HCT116 (cell line): ENCODE results near the gene LYST. TPM values are rescaled to one million over a fixed set of nuclear protein-coding genes. Genes with fewer than 3 reads are reported as not detected.

ENCODE experiments used
- ATAC-seq: fragments of 200-7000 bp; cut with Tn5 transposase; 2 replicates; pipeline ENCODE4 v1.9.1; 2020; ENCODE audit warnings: mild to moderate bottlenecking, moderate library complexity
- BruUV-seq: library from RNA; stranded (reverse); fragments of 400-500 nt; replicated peaks from 2 replicates; lab custom pipeline; 2021; lab: Mats Ljungman, UMichigan
- CTCF ChIA-PET: fragments of 300-600 bp; sonication (Branson Sonifier 250); formaldehyde crosslinking; loops from one replicate; lab custom pipeline; 2021; ENCODE audit warnings: antibody characterized with exemption; lab: Charles Lee
- POLR2A ChIA-PET: fragments of 300-600, 350-600 bp; sonication (Branson Sonifier 250); formaldehyde crosslinking; loops from one replicate; lab custom pipeline; 2021; ENCODE audit warnings: antibody characterized with exemption; lab: Charles Lee
- RAD21 ChIA-PET, 2 experiments: fragments of 300-600 bp; sonication (Branson Sonifier 250); formaldehyde crosslinking; loops; one replicate each; lab custom pipeline; 2023; ENCODE audit warnings: low total read pairs in 2 of 2; ENCODE audit not compliant: uncharacterized antibody in 2 of 2, unreplicated experiment in 2 of 2, low non-redundant PET in 1 of 2; lab: Charles Lee
- DNase-seq: peaks from one replicate; pipeline ENCODE4 v3.0.0-alpha.2; 2010; ENCODE audit warnings: low read depth, low spot score
- H2AFZ ChIP-seq: fragments of 200-600 bp; shearing (Covaris generic), sonication (generic); 2 replicates; pipeline ENCODE4 v1.6.1; 2017; ENCODE audit warnings: low read depth, mixed run types, mixed read lengths, antibody characterized with exemption, low read length; ENCODE audit not compliant: poor library complexity, severe bottlenecking
- H3K27ac ChIP-seq: 2 replicates; pipeline ENCODE4 v1.5.1; 2012; ENCODE audit warnings: low read depth, low read length
- H3K27me3 ChIP-seq: fragments of 200-600 bp; sonication (generic); 2 replicates; pipeline ENCODE4 v1.6.1; 2016; ENCODE audit warnings: mixed run types, low read length, mixed read lengths; ENCODE audit not compliant: insufficient read depth
- H3K36me3 ChIP-seq, 2 experiments: fragments of 200-500 bp in 1 of 2; fragments of 200-600 bp in 1 of 2; sonication (Bioruptor generic) in 1 of 2; sonication (generic) in 1 of 2; 2 replicates each; pipeline versions ENCODE4 v1.5.1 to v1.6.1; 2014 to 2016; ENCODE audit warnings: low read length in 2 of 2, inconsistent platforms in 1 of 2, mixed read lengths in 1 of 2, mixed run types in 1 of 2; ENCODE audit not compliant: insufficient read depth in 2 of 2, control insufficient read depth in 1 of 2
- H3K4me1 ChIP-seq, 2 experiments: fragments of 200-600 bp in 1 of 2; sonication (generic) in 1 of 2; 2 replicates each; pipeline versions ENCODE4 v1.5.1 to v1.6.1; 2012 to 2017; ENCODE audit warnings: low read length in 2 of 2, inconsistent platforms in 1 of 2, mild to moderate bottlenecking in 1 of 2, mixed read lengths in 1 of 2, mixed run types in 1 of 2, moderate library complexity in 1 of 2; ENCODE audit not compliant: insufficient read depth in 2 of 2, control insufficient read depth in 1 of 2
- H3K4me2 ChIP-seq: fragments of 200-600 bp; sonication (generic); 2 replicates; pipeline ENCODE4 v1.6.1; 2017; ENCODE audit warnings: mixed run types, low read length, mixed read lengths
- H3K4me3 ChIP-seq, 2 experiments: fragments of 200-600 bp in 1 of 2; sonication (generic) in 1 of 2; replicated peaks in 1 of 2; 2 replicates each; pipeline ENCODE4 v1.5.1; 2011 to 2016; ENCODE audit warnings: low read length in 2 of 2, control low read depth in 1 of 2, low read depth in 1 of 2, mild to moderate bottlenecking in 1 of 2, mixed read lengths in 1 of 2, mixed run types in 1 of 2
- H3K79me2 ChIP-seq: fragments of 200-600 bp; sonication (generic); 2 replicates; pipeline ENCODE4 v1.6.1; 2017; ENCODE audit warnings: mild to moderate bottlenecking, mixed run types, low read length, moderate library complexity, mixed read lengths; ENCODE audit not compliant: insufficient read depth
- H3K9ac ChIP-seq: fragments of 200-600 bp; sonication (generic); 2 replicates; pipeline ENCODE4 v1.6.1; 2016; ENCODE audit warnings: low read length, mixed read lengths
- H3K9me2 ChIP-seq: fragments of 200-600 bp; sonication (generic), shearing (Covaris generic); 2 replicates; pipeline ENCODE4 v1.6.1; 2017; ENCODE audit warnings: mixed run types, mild to moderate bottlenecking, moderate library complexity; ENCODE audit not compliant: insufficient read depth
- H3K9me3 ChIP-seq, 2 experiments: fragments of 200-500 bp in 1 of 2; fragments of 200-600 bp in 1 of 2; sonication (Bioruptor generic) in 1 of 2; sonication (generic) in 1 of 2; 2 replicates each; pipeline ENCODE4 v1.6.1; 2014 to 2017; ENCODE audit warnings: low read length in 2 of 2, mixed read lengths in 2 of 2, inconsistent platforms in 1 of 2, low read depth in 1 of 2, mild to moderate bottlenecking in 1 of 2, mixed run types in 1 of 2, moderate library complexity in 1 of 2; ENCODE audit not compliant: control insufficient read depth in 1 of 2, insufficient read depth in 1 of 2
- H4K20me1 ChIP-seq: fragments of 200-600 bp; sonication (generic), shearing (Covaris generic); 2 replicates; pipeline ENCODE4 v1.6.1; 2017; ENCODE audit warnings: mixed run types, mild to moderate bottlenecking, moderate library complexity; ENCODE audit not compliant: insufficient read depth
- CEBPB ChIP-seq: IDR thresholded peaks from 2 replicates; pipeline ENCODE4 v1.6.1; 2012; ENCODE audit warnings: low read depth
- CTCF ChIP-seq, 3 experiments: fragments of 200-600 bp in 1 of 3; sonication (generic) in 1 of 3; IDR thresholded peaks in 2 of 3; conservative IDR thresholded peaks in 1 of 3; 2 replicates each; pipeline ENCODE4 v1.5.1; 2012 to 2017; ENCODE audit warnings: low read depth in 2 of 3, low read length in 2 of 3, antibody characterized with exemption in 1 of 3, borderline replicate concordance in 1 of 3, control low read depth in 1 of 3, mild to moderate bottlenecking in 1 of 3, mixed read lengths in 1 of 3, mixed run types in 1 of 3, moderate library complexity in 1 of 3; ENCODE audit not compliant: insufficient read depth in 1 of 3
- JUND ChIP-seq: IDR thresholded peaks from 2 replicates; pipeline ENCODE4 v1.6.1; 2012
- SRF ChIP-seq: IDR thresholded peaks from 2 replicates; pipeline ENCODE4 v1.6.1; 2012; ENCODE audit warnings: low read depth
- TCF7L2 ChIP-seq: IDR thresholded peaks from 2 replicates; pipeline ENCODE4 v1.7.0; 2011; ENCODE audit warnings: borderline replicate concordance, inconsistent platforms; ENCODE audit not compliant: insufficient read depth, insufficient read length; ENCODE audit errors: extremely low read depth
- YY1 ChIP-seq: IDR thresholded peaks from 2 replicates; pipeline ENCODE4 v1.6.1; 2011; ENCODE audit warnings: low read length, low read depth, moderate library complexity, mild to moderate bottlenecking; ENCODE audit not compliant: insufficient replicate concordance; ENCODE audit errors: extremely low read depth
- ZFX ChIP-seq: fragments of 450-650 bp; IDR thresholded peaks from 2 replicates; pipeline ENCODE4 v1.6.1; 2017
- intact Hi-C: fragments of 100-400 bp; cut with micrococcal nuclease; formaldehyde crosslinking; loops from 2 replicates; pipeline ENCODE4 v1.10.0; 2022
- total RNA-seq: library from RNA; stranded (reverse); gene quantifications from one replicate; pipeline ENCODE4 v1.2.1, GENCODE V29; 2021; ENCODE audit not compliant: unreplicated experiment
- TF ChIP-seq, protein P1 (sequence below): IDR thresholded peaks from 2 replicates; pipeline ENCODE4 v1.6.1; 2012; ENCODE audit warnings: low read depth
- TF ChIP-seq, protein P2 (sequence below): IDR thresholded peaks from 2 replicates; pipeline ENCODE4 v1.6.1; 2012

Gene LYST
- total RNA-seq, 1 experiment from 2014 or later: 6.6 TPM

DNA sequence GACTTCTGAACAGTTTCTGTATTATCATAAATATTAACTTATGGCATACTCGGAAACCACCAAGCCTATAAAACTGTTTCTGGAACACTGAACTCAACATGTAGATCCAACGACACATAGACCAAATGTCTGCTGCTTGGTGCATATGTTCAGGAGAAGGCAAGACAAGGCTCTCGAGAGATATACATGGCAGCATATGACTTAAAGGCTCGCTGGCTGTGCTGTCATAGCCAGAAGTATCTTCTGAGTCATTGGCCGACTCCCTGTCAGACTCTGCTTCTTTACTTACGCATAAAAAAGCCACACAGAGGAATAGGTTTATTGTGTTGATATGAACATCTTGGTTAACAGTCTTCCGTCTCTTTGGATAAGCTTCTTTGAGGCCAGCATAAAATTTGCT is 60.6 kb downstream of the LYST start:
- CTCF ChIA-PET: no interaction called here
- Histone ChIP-seq H3K79me2 (no peaks in the 10 kb centered on the region), H3K9me3 (no peaks in the 10 kb centered on the region), H3K36me3 (no peaks in the 10 kb centered on the region), H3K4me2 (no peak overlapping the region), H3K27me3 (no peaks in the 10 kb centered on the region), H3K27ac (no peak overlapping the region), H3K9me2 (no peaks in the 10 kb centered on the region), H3K4me1 (no peaks in the 10 kb centered on the region), H3K9ac (no peak overlapping the region), H4K20me1 (no peaks in the 10 kb centered on the region), H3K4me3 (no peak overlapping the region), H2AFZ (no peak overlapping the region)
- TF ChIP-seq CEBPB (no peak), YY1 (no peak), CTCF (IDR thresholded peaks at IDR 0.05 in 2 of 3, conservative IDR thresholded peaks at IDR 0.05 in 1 of 3; ENCODE audit: borderline replicate concordance in 1 of 3, insufficient read depth in 1 of 3, low read depth in 2 of 3, low read length in 2 of 3) (no peak), ZFX (no peak), JUND (no peak), TCF7L2 (no peak), SRF (no peak)
- TF ChIP-seq, protein P1, sequence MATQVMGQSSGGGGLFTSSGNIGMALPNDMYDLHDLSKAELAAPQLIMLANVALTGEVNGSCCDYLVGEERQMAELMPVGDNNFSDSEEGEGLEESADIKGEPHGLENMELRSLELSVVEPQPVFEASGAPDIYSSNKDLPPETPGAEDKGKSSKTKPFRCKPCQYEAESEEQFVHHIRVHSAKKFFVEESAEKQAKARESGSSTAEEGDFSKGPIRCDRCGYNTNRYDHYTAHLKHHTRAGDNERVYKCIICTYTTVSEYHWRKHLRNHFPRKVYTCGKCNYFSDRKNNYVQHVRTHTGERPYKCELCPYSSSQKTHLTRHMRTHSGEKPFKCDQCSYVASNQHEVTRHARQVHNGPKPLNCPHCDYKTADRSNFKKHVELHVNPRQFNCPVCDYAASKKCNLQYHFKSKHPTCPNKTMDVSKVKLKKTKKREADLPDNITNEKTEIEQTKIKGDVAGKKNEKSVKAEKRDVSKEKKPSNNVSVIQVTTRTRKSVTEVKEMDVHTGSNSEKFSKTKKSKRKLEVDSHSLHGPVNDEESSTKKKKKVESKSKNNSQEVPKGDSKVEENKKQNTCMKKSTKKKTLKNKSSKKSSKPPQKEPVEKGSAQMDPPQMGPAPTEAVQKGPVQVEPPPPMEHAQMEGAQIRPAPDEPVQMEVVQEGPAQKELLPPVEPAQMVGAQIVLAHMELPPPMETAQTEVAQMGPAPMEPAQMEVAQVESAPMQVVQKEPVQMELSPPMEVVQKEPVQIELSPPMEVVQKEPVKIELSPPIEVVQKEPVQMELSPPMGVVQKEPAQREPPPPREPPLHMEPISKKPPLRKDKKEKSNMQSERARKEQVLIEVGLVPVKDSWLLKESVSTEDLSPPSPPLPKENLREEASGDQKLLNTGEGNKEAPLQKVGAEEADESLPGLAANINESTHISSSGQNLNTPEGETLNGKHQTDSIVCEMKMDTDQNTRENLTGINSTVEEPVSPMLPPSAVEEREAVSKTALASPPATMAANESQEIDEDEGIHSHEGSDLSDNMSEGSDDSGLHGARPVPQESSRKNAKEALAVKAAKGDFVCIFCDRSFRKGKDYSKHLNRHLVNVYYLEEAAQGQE: no peak
- TF ChIP-seq, protein P2, sequence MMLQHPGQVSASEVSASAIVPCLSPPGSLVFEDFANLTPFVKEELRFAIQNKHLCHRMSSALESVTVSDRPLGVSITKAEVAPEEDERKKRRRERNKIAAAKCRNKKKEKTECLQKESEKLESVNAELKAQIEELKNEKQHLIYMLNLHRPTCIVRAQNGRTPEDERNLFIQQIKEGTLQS: no peak
- RAD21 ChIA-PET: no interaction called here
- ATAC-seq: no peak
- DNase-seq: no peak
- intact Hi-C loops: no loop called here
- no TSS peak for BruUV-seq
- POLR2A ChIA-PET: no interaction called here
